Cardiac muscle cell (in vitro differentiated cells and primary cell): Measurements from ENCODE around the gene CEACAM8. TPM values are rescaled to one million over a fixed set of nuclear protein-coding genes. Genes with fewer than 3 reads are reported as not detected.
"Not testable (repeated sequence)": the region's sequence is repeated elsewhere in the genome, so short reads cannot be mapped to it uniquely, and the experiment has no call there.

ENCODE experiments used
- DNase-seq, 2 donors: peaks; one replicate each; pipeline versions ENCODE4 v3.0.0 to v3.0.0-alpha.2; 2010 to 2017; ENCODE audit warnings: low read depth in 1 of 2, low spot score in 1 of 2
- H3K27ac ChIP-seq: fragments of 200-600 bp; sonication (generic); 2 replicates; pipeline ENCODE4 v1.5.1; 2016
- H3K27me3 ChIP-seq: fragments of 200-600 bp; sonication (generic); 2 replicates; pipeline ENCODE4 v1.6.0; 2016; ENCODE audit warnings: control low read depth
- H3K36me3 ChIP-seq: fragments of 200-600 bp; sonication (generic); 2 replicates; pipeline ENCODE4 v1.5.1; 2016; ENCODE audit warnings: control low read depth
- H3K4me1 ChIP-seq: fragments of 200-600 bp; sonication (generic); 2 replicates; pipeline ENCODE4 v1.8.1; 2017; ENCODE audit warnings: low read depth, mild to moderate bottlenecking, mixed run types
- H3K4me3 ChIP-seq: fragments of 200-600 bp; sonication (generic); 2 replicates; pipeline ENCODE4 v1.5.1; 2016; ENCODE audit warnings: mild to moderate bottlenecking
- H3K9me3 ChIP-seq: fragments of 200-600 bp; sonication (generic); 2 replicates; pipeline ENCODE4 v1.5.1; 2017; ENCODE audit warnings: low read depth, mild to moderate bottlenecking, control low read depth
- CTCF ChIP-seq: IDR thresholded peaks from 2 replicates; pipeline ENCODE4 v1.5.1; 2012; ENCODE audit warnings: low read depth, mild to moderate bottlenecking, low read length
- polyA plus RNA-seq: library from polyadenylated mRNA; unstranded; fragments of >200 nt; fragmentation: Nextera tagmentation; extraction: Ambion mirVana; gene quantifications from 2 replicates; pipeline ENCODE4 v1.2.1, GENCODE V29; 2016
- total RNA-seq: library from RNA; depleted of rRNA; stranded (reverse); fragments of >200 nt; gene quantifications from 2 replicates; pipeline ENCODE4 v1.2.3, GENCODE V29; 2016

CEACAM8 gene
- total RNA-seq (not detected in 2 replicates), polyA plus RNA-seq (0.19 and 0.46 TPM in 2 replicates)

GRCh38 chr19:42594617-42595489 is at the start of gene CEACAM8:
Gene CEACAM8, minus strand, starts transcription at chr19:42594924. Its CDS starts 96 bp downstream, at chr19:42594828.
- Histone ChIP-seq H3K4me1 (no peaks in the 10 kb centered on the region), H3K36me3 (no peaks in the 10 kb centered on the region), H3K27me3 (no peaks in the 10 kb centered on the region), H3K4me3 (no peak within 1 kb of the TSS), H3K27ac (no peak within 1 kb of the TSS), H3K9me3 (no peaks in the 10 kb centered on the region)
- no peak for TF ChIP-seq CTCF
- DNase-seq = no peak

DNA sequence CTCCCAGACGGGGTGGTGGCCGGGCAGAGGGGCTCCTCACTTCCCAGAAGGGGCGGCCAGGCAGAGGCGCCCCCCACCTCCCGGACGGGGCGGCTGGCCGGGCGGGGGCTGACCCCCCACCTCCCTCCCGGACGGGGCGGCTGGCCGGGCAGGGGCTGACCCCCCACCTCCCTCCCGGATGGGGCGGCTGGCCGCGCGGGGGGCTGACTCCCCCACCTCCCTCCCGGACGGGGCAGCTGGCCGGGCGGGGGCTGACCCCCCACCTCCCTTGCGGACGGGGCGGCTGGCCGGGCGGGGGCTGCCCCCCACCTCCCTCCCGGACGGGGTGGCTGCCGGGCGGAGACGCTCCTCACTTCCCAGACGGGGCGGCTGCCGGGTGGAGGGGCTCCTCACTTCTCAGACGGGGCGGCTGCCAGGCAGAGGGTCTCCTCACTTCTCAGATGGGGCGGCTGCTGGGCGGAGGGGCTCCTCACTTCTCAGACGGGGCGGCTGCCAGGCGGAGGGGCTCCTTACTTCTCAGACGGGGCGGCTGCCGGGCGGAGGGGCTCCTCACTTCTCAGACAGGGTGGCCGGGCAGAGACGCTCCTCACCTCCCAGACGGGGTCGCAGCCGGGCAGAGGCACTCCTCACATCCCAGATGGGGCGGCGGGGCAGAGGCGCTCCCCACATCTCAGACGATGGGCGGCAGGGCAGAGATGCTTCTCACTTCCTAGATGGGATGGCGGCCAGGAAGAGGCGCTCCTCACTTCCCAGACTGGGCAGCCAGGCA is 44.8 kb upstream of the CEACAM8 start:
- H3K27me3 ChIP-seq, H3K4me1 ChIP-seq, H3K9me3 ChIP-seq, H3K4me3 ChIP-seq, DNase-seq, H3K36me3 ChIP-seq, H3K27ac ChIP-seq: not testable (repeated sequence)

DNA sequence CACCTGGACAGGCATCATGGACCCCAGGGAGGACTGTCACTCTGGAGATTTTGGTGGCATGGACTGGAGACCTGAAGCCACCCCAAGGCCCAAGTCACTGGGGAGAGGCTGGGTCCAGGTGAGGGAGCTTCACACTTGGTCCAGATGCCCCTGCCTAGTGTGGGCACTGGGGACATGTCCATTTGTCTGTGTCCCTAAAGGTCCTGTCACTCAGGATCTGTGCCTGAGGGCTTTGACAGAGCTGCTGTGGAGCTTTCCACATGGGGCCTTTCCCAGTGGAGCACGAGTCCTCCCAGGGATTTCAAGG is 40.5 kb upstream of the CEACAM8 start:
- Histone ChIP-seq H3K9me3 (no peaks in the 10 kb centered on the region), H3K4me3 (no peak overlapping the region), H3K4me1 (no peaks in the 10 kb centered on the region), H3K36me3 (no peaks in the 10 kb centered on the region), H3K27me3 (no peaks in the 10 kb centered on the region), H3K27ac (no peak overlapping the region)
- no peak for DNase-seq
- TF ChIP-seq CTCF = no peak

GRCh38 chr19:42634409-42635232 is 39.9 kb upstream of the CEACAM8 start:
- TF ChIP-seq CTCF = peak; percentile 82
- H3K4me3 ChIP-seq = no peak overlapping the region
- H3K27ac ChIP-seq = no peak overlapping the region
- peak in 1 of 2 donors; percentile 43 for DNase-seq
- H3K9me3 ChIP-seq = no peaks in the 10 kb centered on the region
- no peaks in the 10 kb centered on the region for H3K4me1 ChIP-seq
- H3K27me3 ChIP-seq = no peaks in the 10 kb centered on the region
- H3K36me3 ChIP-seq = no peaks in the 10 kb centered on the region

- no peaks in the 10 kb centered on the region for H3K36me3 ChIP-seq
- no peaks in the 10 kb centered on the region for H3K27me3 ChIP-seq
- no peaks in the 10 kb centered on the region for H3K9me3 ChIP-seq
- no peak for DNase-seq
- no peak overlapping the region for H3K4me3 ChIP-seq
- no peaks in the 10 kb centered on the region for H3K4me1 ChIP-seq
- no peak overlapping the region for H3K27ac ChIP-seq
- TF ChIP-seq CTCF = no peak
Measured at GRCh38 chr19:42629191-42629590, 34.5 kb upstream of the CEACAM8 start.
